HEK293 (cell line): Measurements from ENCODE around the gene RGS6.
A peak's percentile ranks its signal among the peaks of the same experiment; 100 is the strongest.

Source experiments
- CTCF ChIA-PET: fragments of 350-600 bp; formaldehyde crosslinking; extraction: SDS; loops from one replicate; lab custom pipeline; 2021; ENCODE audit warnings: antibody characterized with exemption; lab: Yijun Ruan, JAX
- POLR2A ChIA-PET: fragments of 300-600 bp; formaldehyde crosslinking; extraction: SDS; loops from one replicate; lab custom pipeline; 2020; ENCODE audit warnings: antibody characterized with exemption, inconsistent platforms; lab: Yijun Ruan, JAX
- H3K27ac ChIP-seq: fragments of 200-500 bp; sonication (Bioruptor generic); 2 replicates; pipeline ENCODE4 v1.5.1; 2014; ENCODE audit warnings: low read depth, low read length, control low read depth, inconsistent platforms; ENCODE audit errors: extremely low read depth
- H3K36me3 ChIP-seq, 2 experiments: fragments of 200-500 bp in 1 of 2; sonication (Bioruptor generic) in 1 of 2; 1 replicate in 1 of 2; 2 replicates in 1 of 2; pipeline ENCODE4 v1.5.1; 2014 to 2017; ENCODE audit warnings: inconsistent platforms in 2 of 2, low read length in 2 of 2; ENCODE audit not compliant: control insufficient read depth in 2 of 2, insufficient read depth in 1 of 2
- H3K4me1 ChIP-seq: fragments of 200-500 bp; sonication (Bioruptor generic); 2 replicates; pipeline ENCODE4 v1.5.1; 2014; ENCODE audit warnings: mild to moderate bottlenecking, low read length, inconsistent platforms; ENCODE audit not compliant: control insufficient read depth, insufficient read depth
- H3K4me3 ChIP-seq: 2 replicates; pipeline ENCODE4 v1.5.1; 2011; ENCODE audit warnings: low read depth, mild to moderate bottlenecking, control low read depth, low read length, moderate library complexity
- H3K9me3 ChIP-seq: fragments of 200-500 bp; sonication (Bioruptor generic); 2 replicates; pipeline ENCODE4 v1.5.1; 2014; ENCODE audit warnings: low read depth, low read length, inconsistent platforms; ENCODE audit not compliant: control insufficient read depth, insufficient read depth
- GLIS1 ChIP-seq: fragments of 450-650 bp; formaldehyde crosslinking; IDR thresholded peaks from 2 replicates; pipeline ENCODE4 v1.5.1; 2016; ENCODE audit warnings: missing biosample characterization, missing genetic modification characterization
- KLF1 ChIP-seq: fragments of 450-650 bp; formaldehyde crosslinking; IDR thresholded peaks from 2 replicates; pipeline ENCODE4 v1.5.1; 2016; ENCODE audit warnings: missing biosample characterization, missing genetic modification characterization
- MZF1 ChIP-seq: fragments of 450-650 bp; formaldehyde crosslinking; IDR thresholded peaks from 2 replicates; pipeline ENCODE4 v1.5.1; 2017; ENCODE audit warnings: missing biosample characterization, missing genetic modification characterization, borderline replicate concordance
- OSR2 ChIP-seq: fragments of 450-650 bp; formaldehyde crosslinking; IDR thresholded peaks from 2 replicates; pipeline ENCODE4 v1.5.1; 2016; ENCODE audit warnings: missing biosample characterization, missing genetic modification characterization
- OVOL3 ChIP-seq: fragments of 450-650 bp; formaldehyde crosslinking; IDR thresholded peaks from 2 replicates; pipeline ENCODE4 v1.5.1; 2016; ENCODE audit warnings: missing biosample characterization, missing genetic modification characterization
- SALL2 ChIP-seq: fragments of 450-650 bp; formaldehyde crosslinking; IDR thresholded peaks from 2 replicates; pipeline ENCODE4 v1.5.0; 2017; ENCODE audit warnings: missing biosample characterization, mild to moderate bottlenecking, missing genetic modification characterization, borderline replicate concordance
- SP3 ChIP-seq: fragments of 450-650 bp; formaldehyde crosslinking; IDR thresholded peaks from 2 replicates; pipeline ENCODE4 v1.5.1; 2016; ENCODE audit warnings: missing biosample characterization, missing genetic modification characterization
- ZBTB20 ChIP-seq: fragments of 450-650 bp; formaldehyde crosslinking; IDR thresholded peaks from 2 replicates; pipeline ENCODE4 v1.5.1; 2016; ENCODE audit warnings: missing biosample characterization, missing genetic modification characterization
- ZFP37 ChIP-seq: fragments of 450-650 bp; formaldehyde crosslinking; IDR thresholded peaks from 2 replicates; pipeline ENCODE4 v1.5.1; 2016; ENCODE audit warnings: missing biosample characterization, missing genetic modification characterization
- ZFP69B ChIP-seq: fragments of 450-650 bp; formaldehyde crosslinking; IDR thresholded peaks from 2 replicates; pipeline ENCODE4 v1.5.1; 2016; ENCODE audit warnings: missing biosample characterization, missing genetic modification characterization
- ZIC2 ChIP-seq: fragments of 450-650 bp; formaldehyde crosslinking; IDR thresholded peaks from 2 replicates; pipeline ENCODE4 v1.5.1; 2016; ENCODE audit warnings: missing biosample characterization, missing genetic modification characterization
- ZNF133 ChIP-seq: fragments of 450-650 bp; formaldehyde crosslinking; IDR thresholded peaks from 2 replicates; pipeline ENCODE4 v1.5.1; 2016; ENCODE audit warnings: missing biosample characterization, missing genetic modification characterization
- ZNF155 ChIP-seq: fragments of 450-650 bp; formaldehyde crosslinking; IDR thresholded peaks from 2 replicates; pipeline ENCODE4 v1.5.1; 2016; ENCODE audit warnings: missing biosample characterization, missing genetic modification characterization
- ZNF274 ChIP-seq, 2 experiments: fragments of 200-500 bp in 1 of 2; fragments of 450-650 bp in 1 of 2; sonication (Bioruptor generic) in 1 of 2; formaldehyde crosslinking in 1 of 2; IDR thresholded peaks; 2 replicates each; pipeline versions ENCODE4 v1.5.1 to v1.6.1; 2014 to 2016; ENCODE audit warnings: borderline replicate concordance in 1 of 2, inconsistent platforms in 1 of 2, low read length in 1 of 2, missing biosample characterization in 1 of 2, missing genetic modification characterization in 1 of 2
- ZNF324 ChIP-seq: fragments of 450-650 bp; formaldehyde crosslinking; IDR thresholded peaks from 2 replicates; pipeline ENCODE4 v1.5.1; 2016; ENCODE audit warnings: missing biosample characterization, missing genetic modification characterization
- ZNF350 ChIP-seq: fragments of 450-650 bp; formaldehyde crosslinking; IDR thresholded peaks from 2 replicates; pipeline ENCODE4 v1.5.0; 2017; ENCODE audit warnings: missing biosample characterization, mild to moderate bottlenecking, missing genetic modification characterization
- ZNF423 ChIP-seq: fragments of 450-650 bp; formaldehyde crosslinking; IDR thresholded peaks from 2 replicates; pipeline ENCODE4 v1.5.1; 2016; ENCODE audit warnings: missing biosample characterization, missing genetic modification characterization
- ZNF510 ChIP-seq: fragments of 450-650 bp; formaldehyde crosslinking; IDR thresholded peaks from 2 replicates; pipeline ENCODE4 v1.5.1; 2018; ENCODE audit warnings: mild to moderate bottlenecking, missing genetic modification characterization, missing biosample characterization; ENCODE audit not compliant: insufficient replicate concordance
- ZNF670 ChIP-seq: fragments of 450-650 bp; formaldehyde crosslinking; IDR thresholded peaks from 2 replicates; pipeline ENCODE4 v1.5.1; 2016; ENCODE audit warnings: missing biosample characterization, missing genetic modification characterization, low read depth
- ZNF677 ChIP-seq: fragments of 450-650 bp; IDR thresholded peaks from 2 replicates; pipeline ENCODE4 v1.5.0; 2018; ENCODE audit warnings: missing biosample characterization, mild to moderate bottlenecking, missing genetic modification characterization, moderate library complexity
- ZNF701 ChIP-seq: fragments of 450-650 bp; formaldehyde crosslinking; IDR thresholded peaks from 2 replicates; pipeline ENCODE4 v1.5.1; 2016; ENCODE audit warnings: missing biosample characterization, missing genetic modification characterization
- ZNF792 ChIP-seq: fragments of 450-650 bp; formaldehyde crosslinking; IDR thresholded peaks from 2 replicates; pipeline ENCODE4 v1.5.1; 2016; ENCODE audit warnings: missing biosample characterization, missing genetic modification characterization
- TF ChIP-seq, protein P1 (sequence below): fragments of 450-650 bp; formaldehyde crosslinking; IDR thresholded peaks from 2 replicates; pipeline ENCODE4 v1.5.1; 2016; ENCODE audit warnings: missing biosample characterization, missing genetic modification characterization
- TF ChIP-seq, protein P2 (sequence below): fragments of 450-650 bp; formaldehyde crosslinking; IDR thresholded peaks from 2 replicates; pipeline ENCODE4 v1.5.1; 2017; ENCODE audit warnings: missing biosample characterization, missing genetic modification characterization
- TF ChIP-seq, protein P3 (sequence below): fragments of 450-650 bp; formaldehyde crosslinking; IDR thresholded peaks from 2 replicates; pipeline ENCODE4 v1.5.1; 2016; ENCODE audit warnings: missing biosample characterization, missing genetic modification characterization
- TF ChIP-seq, protein P4 (sequence below): fragments of 450-650 bp; formaldehyde crosslinking; IDR thresholded peaks from 2 replicates; pipeline ENCODE4 v1.5.1; 2016; ENCODE audit warnings: missing biosample characterization, missing genetic modification characterization
- TF ChIP-seq, protein P5 (sequence below): fragments of 450-650 bp; formaldehyde crosslinking; IDR thresholded peaks from 2 replicates; pipeline ENCODE4 v1.5.1; 2016; ENCODE audit warnings: missing biosample characterization, missing genetic modification characterization

RGS6 gene

DNA sequence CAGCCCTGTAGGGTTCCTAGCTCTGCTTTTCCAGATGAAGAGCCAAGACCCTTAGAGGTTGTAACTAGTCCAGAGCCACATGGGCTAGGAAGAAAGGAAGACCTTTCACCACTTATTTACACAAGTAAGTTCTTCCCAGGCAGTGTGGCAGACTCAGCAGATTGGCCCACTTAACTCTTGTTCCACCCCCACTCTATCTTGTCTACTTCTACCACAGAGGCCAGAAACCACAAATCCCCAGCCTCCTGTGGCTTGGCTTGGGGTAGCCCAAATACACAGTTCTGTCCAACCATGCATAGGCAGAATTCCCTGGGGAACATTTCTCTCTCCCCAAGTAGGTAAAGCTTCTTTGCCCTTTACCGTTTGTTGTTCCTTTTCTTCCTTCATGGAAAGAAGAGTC is 383.5 kb downstream of the RGS6 start (continued):
- TF ChIP-seq, protein P1, sequence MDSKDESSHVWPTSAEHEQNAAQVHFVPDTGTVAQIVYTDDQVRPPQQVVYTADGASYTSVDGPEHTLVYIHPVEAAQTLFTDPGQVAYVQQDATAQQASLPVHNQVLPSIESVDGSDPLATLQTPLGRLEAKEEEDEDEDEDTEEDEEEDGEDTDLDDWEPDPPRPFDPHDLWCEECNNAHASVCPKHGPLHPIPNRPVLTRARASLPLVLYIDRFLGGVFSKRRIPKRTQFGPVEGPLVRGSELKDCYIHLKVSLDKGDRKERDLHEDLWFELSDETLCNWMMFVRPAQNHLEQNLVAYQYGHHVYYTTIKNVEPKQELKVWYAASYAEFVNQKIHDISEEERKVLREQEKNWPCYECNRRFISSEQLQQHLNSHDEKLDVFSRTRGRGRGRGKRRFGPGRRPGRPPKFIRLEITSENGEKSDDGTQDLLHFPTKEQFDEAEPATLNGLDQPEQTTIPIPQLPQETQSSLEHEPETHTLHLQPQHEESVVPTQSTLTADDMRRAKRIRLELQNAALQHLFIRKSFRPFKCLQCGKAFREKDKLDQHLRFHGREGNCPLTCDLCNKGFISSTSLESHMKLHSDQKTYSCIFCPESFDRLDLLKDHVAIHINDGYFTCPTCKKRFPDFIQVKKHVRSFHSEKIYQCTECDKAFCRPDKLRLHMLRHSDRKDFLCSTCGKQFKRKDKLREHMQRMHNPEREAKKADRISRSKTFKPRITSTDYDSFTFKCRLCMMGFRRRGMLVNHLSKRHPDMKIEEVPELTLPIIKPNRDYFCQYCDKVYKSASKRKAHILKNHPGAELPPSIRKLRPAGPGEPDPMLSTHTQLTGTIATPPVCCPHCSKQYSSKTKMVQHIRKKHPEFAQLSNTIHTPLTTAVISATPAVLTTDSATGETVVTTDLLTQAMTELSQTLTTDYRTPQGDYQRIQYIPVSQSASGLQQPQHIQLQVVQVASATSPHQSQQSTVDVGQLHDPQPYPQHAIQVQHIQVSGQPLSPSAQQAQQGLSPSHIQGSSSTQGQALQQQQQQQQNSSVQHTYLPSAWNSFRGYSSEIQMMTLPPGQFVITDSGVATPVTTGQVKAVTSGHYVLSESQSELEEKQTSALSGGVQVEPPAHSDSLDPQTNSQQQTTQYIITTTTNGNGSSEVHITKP, result peak; percentile 91
- TF ChIP-seq OSR2 (tag by site-specific recombination) (no peak), ZNF510 (no peak), ZNF133 (tag by site-specific recombination) (peak; percentile 36; the same call in 1 of the 2 replicates), ZNF155 (tag by site-specific recombination) (no peak), GLIS1 (tag by site-specific recombination) (peak; percentile 87), ZFP69B (tag by site-specific recombination) (no peak), ZNF274 (IDR thresholded peaks at IDR 0.05; ENCODE audit: low read length) (no peak), ZNF274 (tag by site-specific recombination; IDR thresholded peaks at IDR 0.05; ENCODE audit: borderline replicate concordance) (no peak), ZNF350 (tag by site-specific recombination) (no peak)
- TF ChIP-seq, protein P2, sequence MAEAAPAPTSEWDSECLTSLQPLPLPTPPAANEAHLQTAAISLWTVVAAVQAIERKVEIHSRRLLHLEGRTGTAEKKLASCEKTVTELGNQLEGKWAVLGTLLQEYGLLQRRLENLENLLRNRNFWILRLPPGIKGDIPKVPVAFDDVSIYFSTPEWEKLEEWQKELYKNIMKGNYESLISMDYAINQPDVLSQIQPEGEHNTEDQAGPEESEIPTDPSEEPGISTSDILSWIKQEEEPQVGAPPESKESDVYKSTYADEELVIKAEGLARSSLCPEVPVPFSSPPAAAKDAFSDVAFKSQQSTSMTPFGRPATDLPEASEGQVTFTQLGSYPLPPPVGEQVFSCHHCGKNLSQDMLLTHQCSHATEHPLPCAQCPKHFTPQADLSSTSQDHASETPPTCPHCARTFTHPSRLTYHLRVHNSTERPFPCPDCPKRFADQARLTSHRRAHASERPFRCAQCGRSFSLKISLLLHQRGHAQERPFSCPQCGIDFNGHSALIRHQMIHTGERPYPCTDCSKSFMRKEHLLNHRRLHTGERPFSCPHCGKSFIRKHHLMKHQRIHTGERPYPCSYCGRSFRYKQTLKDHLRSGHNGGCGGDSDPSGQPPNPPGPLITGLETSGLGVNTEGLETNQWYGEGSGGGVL (tag by site-specific recombination), result no peak
- TF ChIP-seq, protein P3, sequence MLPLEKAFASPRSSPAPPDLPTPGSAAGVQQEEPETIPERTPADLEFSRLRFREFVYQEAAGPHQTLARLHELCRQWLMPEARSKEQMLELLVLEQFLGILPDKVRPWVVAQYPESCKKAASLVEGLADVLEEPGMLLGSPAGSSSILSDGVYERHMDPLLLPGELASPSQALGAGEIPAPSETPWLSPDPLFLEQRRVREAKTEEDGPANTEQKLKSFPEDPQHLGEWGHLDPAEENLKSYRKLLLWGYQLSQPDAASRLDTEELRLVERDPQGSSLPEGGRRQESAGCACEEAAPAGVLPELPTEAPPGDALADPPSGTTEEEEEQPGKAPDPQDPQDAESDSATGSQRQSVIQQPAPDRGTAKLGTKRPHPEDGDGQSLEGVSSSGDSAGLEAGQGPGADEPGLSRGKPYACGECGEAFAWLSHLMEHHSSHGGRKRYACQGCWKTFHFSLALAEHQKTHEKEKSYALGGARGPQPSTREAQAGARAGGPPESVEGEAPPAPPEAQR (tag by site-specific recombination), result no peak

DNA sequence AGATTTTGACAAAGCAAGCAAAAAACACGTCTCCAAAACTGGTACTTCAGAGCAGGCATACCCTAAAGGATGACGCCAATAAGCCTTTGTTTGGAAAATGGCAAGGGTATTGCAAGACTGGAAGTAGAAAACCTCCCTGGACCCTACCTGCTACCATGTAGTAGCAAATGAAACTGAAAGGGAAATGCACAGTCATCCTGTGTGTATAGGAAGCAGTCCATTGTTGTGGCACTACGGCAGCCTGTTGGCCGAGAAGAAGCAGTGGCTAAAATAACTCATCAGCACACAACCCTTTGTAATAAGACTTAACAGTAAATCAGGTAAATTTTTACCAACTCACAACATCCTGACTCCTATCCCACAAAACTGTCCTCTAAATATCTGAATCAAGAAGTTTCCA is 386.4 kb downstream of the RGS6 start:
- Histone ChIP-seq H3K9me3 (no peaks in the 10 kb centered on the region), H3K4me1 (no peaks in the 10 kb centered on the region), H3K36me3 (no peaks in the 10 kb centered on the region), H3K4me3 (no peak overlapping the region), H3K27ac (no peak overlapping the region)
- no peak for TF ChIP-seq ZIC2 (tag by site-specific recombination)
- no peak for TF ChIP-seq SALL2
- TF ChIP-seq, protein P4, sequence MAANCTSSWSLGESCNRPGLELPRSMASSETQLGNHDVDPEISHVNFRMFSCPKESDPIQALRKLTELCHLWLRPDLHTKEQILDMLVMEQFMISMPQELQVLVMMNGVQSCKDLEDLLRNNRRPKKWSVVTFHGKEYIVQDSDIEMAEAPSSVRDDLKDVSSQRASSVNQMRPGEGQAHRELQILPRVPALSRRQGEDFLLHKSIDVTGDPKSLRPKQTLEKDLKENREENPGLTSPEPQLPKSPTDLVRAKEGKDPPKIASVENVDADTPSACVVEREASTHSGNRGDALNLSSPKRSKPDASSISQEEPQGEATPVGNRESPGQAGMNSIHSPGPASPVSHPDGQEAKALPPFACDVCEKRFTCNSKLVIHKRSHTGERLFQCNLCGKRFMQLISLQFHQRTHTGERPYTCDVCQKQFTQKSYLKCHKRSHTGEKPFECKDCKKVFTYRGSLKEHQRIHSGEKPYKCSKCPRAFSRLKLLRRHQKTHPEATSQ (tag by site-specific recombination), result no peak
- TF ChIP-seq ZNF324, result no peak
- no peak for TF ChIP-seq ZNF701 (tag by site-specific recombination)
- TF ChIP-seq ZNF670 (tag by site-specific recombination), result no peak
- TF ChIP-seq ZNF792 (tag by site-specific recombination), result no peak
- TF ChIP-seq MZF1 (tag by site-specific recombination), result no peak
- no peak for TF ChIP-seq OVOL3 (tag by site-specific recombination)
- no peak for TF ChIP-seq KLF1 (tag by site-specific recombination)
- no peak for TF ChIP-seq ZNF423
- TF ChIP-seq ZBTB20 (tag by site-specific recombination), result no peak
- no peak for TF ChIP-seq ZFP37 (tag by site-specific recombination)
- TF ChIP-seq, protein P5, sequence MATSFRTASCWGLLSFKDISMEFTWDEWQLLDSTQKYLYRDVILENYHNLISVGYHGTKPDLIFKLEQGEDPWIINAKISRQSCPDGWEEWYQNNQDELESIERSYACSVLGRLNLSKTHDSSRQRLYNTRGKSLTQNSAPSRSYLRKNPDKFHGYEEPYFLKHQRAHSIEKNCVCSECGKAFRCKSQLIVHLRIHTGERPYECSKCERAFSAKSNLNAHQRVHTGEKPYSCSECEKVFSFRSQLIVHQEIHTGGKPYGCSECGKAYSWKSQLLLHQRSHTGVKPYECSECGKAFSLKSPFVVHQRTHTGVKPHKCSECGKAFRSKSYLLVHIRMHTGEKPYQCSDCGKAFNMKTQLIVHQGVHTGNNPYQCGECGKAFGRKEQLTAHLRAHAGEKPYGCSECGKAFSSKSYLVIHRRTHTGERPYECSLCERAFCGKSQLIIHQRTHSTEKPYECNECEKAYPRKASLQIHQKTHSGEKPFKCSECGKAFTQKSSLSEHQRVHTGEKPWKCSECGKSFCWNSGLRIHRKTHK, result no peak
- TF ChIP-seq ZNF677 (tag by site-specific recombination), result no peak
- no peak for TF ChIP-seq SP3 (tag by site-specific recombination)
- POLR2A ChIA-PET, result no interaction called here
- CTCF ChIA-PET, result no interaction called here
